GM12878 (cell line): Measurements from ENCODE around the gene TRIM71. TPM values are rescaled to one million over a fixed set of nuclear protein-coding genes. Genes with fewer than 3 reads are reported as not detected.

Experiments
- ATAC-seq: fragments of 200-7000 bp; cut with Tn5 transposase; 3 replicates; pipeline ENCODE4 v1.9.1; 2020; ENCODE audit warnings: mild to moderate bottlenecking, moderate library complexity
- BruUV-seq: library from RNA; stranded (reverse); fragments of 400-500 nt; replicated peaks from 2 replicates; lab custom pipeline; 2021; lab: Mats Ljungman, UMichigan
- CTCF ChIA-PET: fragments of 300-600 bp; sonication (Branson Sonifier 250); formaldehyde crosslinking; extraction: SDS; loops from one replicate; lab custom pipeline; 2021; ENCODE audit warnings: inconsistent platforms; lab: Yijun Ruan, JAX
- POLR2A ChIA-PET: fragments of 350-600 bp; formaldehyde crosslinking; extraction: SDS; loops from one replicate; lab custom pipeline; 2021; ENCODE audit warnings: inconsistent platforms; lab: Charles Lee
- RAD21 ChIA-PET: fragments of 300-600 bp; sonication (Branson Sonifier 250); formaldehyde crosslinking; loops from one replicate; lab custom pipeline; 2023; ENCODE audit warnings: antibody characterized with exemption; ENCODE audit not compliant: unreplicated experiment; lab: Charles Lee
- SMC1A ChIA-PET: fragments of 300-600 bp; sonication (Branson Sonifier 250); formaldehyde crosslinking; loops from one replicate; lab custom pipeline; 2023; ENCODE audit not compliant: unreplicated experiment, uncharacterized antibody; lab: Charles Lee
- DNase-seq: peaks from one replicate; pipeline ENCODE4 v3.0.0-alpha.2; 2011; ENCODE audit warnings: low read depth, low spot score
- FAIRE-seq: peaks from 3 replicates; lab custom pipeline; 2011; peaks lifted over from hg19 to GRCh38; lab: Jason Lieb, UNC
- H2AFZ ChIP-seq: 2 replicates; pipeline ENCODE4 v1.6.0; 2011; ENCODE audit warnings: low read depth, low read length, control low read depth; ENCODE audit not compliant: control insufficient read depth
- H3K27ac ChIP-seq: 2 replicates; pipeline ENCODE4 v1.5.1; 2011; ENCODE audit warnings: control low read depth; ENCODE audit not compliant: control insufficient read depth, insufficient read depth
- H3K27me3 ChIP-seq, 2 experiments: replicated peaks in 1 of 2; 2 replicates each; pipeline versions ENCODE4 v1.6.0 to v1.6.1; 2011; ENCODE audit warnings: low read length in 1 of 2; ENCODE audit not compliant: control insufficient read depth in 2 of 2, insufficient read depth in 2 of 2
- H3K36me3 ChIP-seq, 2 experiments: 2 replicates each; pipeline ENCODE4 v1.5.1; 2011; ENCODE audit warnings: low read length in 1 of 2; ENCODE audit not compliant: control insufficient read depth in 2 of 2, insufficient read depth in 2 of 2
- H3K4me1 ChIP-seq: 2 replicates; pipeline ENCODE4 v1.6.1; 2011; ENCODE audit warnings: mild to moderate bottlenecking, low read length, moderate library complexity, mixed read lengths; ENCODE audit not compliant: control insufficient read depth, insufficient read depth
- H3K4me2 ChIP-seq: 2 replicates; pipeline ENCODE4 v1.6.0; 2011; ENCODE audit warnings: control low read depth; ENCODE audit not compliant: control insufficient read depth, insufficient read depth
- H3K4me3 ChIP-seq: fragments of 200-600 bp; sonication (generic); 2 replicates; pipeline ENCODE4 v1.5.1; 2016
- H3K79me2 ChIP-seq: 2 replicates; pipeline ENCODE4 v1.6.0; 2011; ENCODE audit warnings: low read length; ENCODE audit not compliant: control insufficient read depth, insufficient read depth
- H3K9ac ChIP-seq: 2 replicates; pipeline ENCODE4 v1.8.0; 2011; ENCODE audit warnings: low read length, control low read depth, mixed read lengths; ENCODE audit not compliant: control insufficient read depth, insufficient read depth
- H3K9me3 ChIP-seq: replicated peaks from 3 replicates; pipeline ENCODE4 v1.5.1; 2011; ENCODE audit warnings: mild to moderate bottlenecking, low read length; ENCODE audit not compliant: control insufficient read depth, insufficient read depth
- H4K20me1 ChIP-seq: 2 replicates; pipeline ENCODE4 v1.6.0; 2011; ENCODE audit not compliant: control insufficient read depth, insufficient read depth
- LARP7 ChIP-seq: fragments of 450-650 bp; IDR thresholded peaks from 2 replicates; pipeline ENCODE4 v1.6.1; 2017; ENCODE audit warnings: mild to moderate bottlenecking
- MTA3 ChIP-seq: IDR thresholded peaks from 2 replicates; pipeline ENCODE4 v1.6.1; 2012; ENCODE audit warnings: low read length, inconsistent platforms, borderline replicate concordance
- WGBS: methylation state at CpG from one replicate; pipeline ENCODE4 v1.1.6; 2016; ENCODE audit warnings: low lambda C conversion rate; ENCODE audit not compliant: insufficient replicate concordance, insufficient coverage; ENCODE audit errors: missing lambda C conversion rate; 5-methylcytosine and 5-hydroxymethylcytosine counted together
- in situ Hi-C: fragments of 300-500 bp; cut with MboI; formaldehyde crosslinking; loops from 9 replicates; pipeline ENCODE4 v1.14.3; 2018; ENCODE audit warnings: mixed read lengths
- intact Hi-C: fragments of 100-400 bp; cut with micrococcal nuclease; formaldehyde crosslinking; loops from one replicate; pipeline ENCODE4 v1.14.2; 2022; ENCODE audit not compliant: unreplicated experiment
- polyA plus RNA-seq, 11 experiments: library from polyadenylated mRNA; depleted of rRNA in 4 of 11; unstranded in 6 of 11; stranded (reverse) in 5 of 11; fragments of >200 nt; fragmentation: Nextera tagmentation in 4 of 11; fragmentation: Illumina TruSeq in 1 of 11; extraction: Ambion mirVana in 4 of 11; extraction: Trizol in 1 of 11; gene quantifications; 1 replicate in 1 of 11; 2 replicates in 10 of 11; pipeline versions ENCODE4 v1.2.1 to v1.2.3, GENCODE V29; 2011 to 2016; ENCODE audit warnings: inconsistent platforms in 2 of 11, missing spikeins in 2 of 11, low read depth in 1 of 11
- total RNA-seq, 4 experiments: library from RNA; depleted of rRNA in 3 of 4; stranded (reverse); fragments of >200 nt in 3 of 4; fragmentation: Illumina TruSeq in 1 of 4; extraction: Trizol in 1 of 4; gene quantifications; 2 replicates each; pipeline versions ENCODE4 v1.2.1 to v1.2.3, GENCODE V29; 2013 to 2021
- TF ChIP-seq, protein P1 (sequence below): IDR thresholded peaks from 2 replicates; pipeline ENCODE4 v1.6.1; 2012; ENCODE audit warnings: low read length, inconsistent platforms
- TF ChIP-seq, protein P2 (sequence below): fragments of 450-650 bp; IDR thresholded peaks from 2 replicates; pipeline ENCODE4 v1.6.1; 2017; ENCODE audit warnings: mild to moderate bottlenecking, low read depth, inconsistent platforms; ENCODE audit not compliant: poor library complexity, severe bottlenecking
- TF ChIP-seq, protein P3 (sequence below): fragments of 450-650 bp; IDR thresholded peaks from 2 replicates; pipeline ENCODE4 v1.6.1; 2016; ENCODE audit warnings: mild to moderate bottlenecking
- TF ChIP-seq, protein P4 (sequence below): fragments of 450-650 bp; IDR thresholded peaks from 2 replicates; pipeline ENCODE4 v1.6.1; 2017; ENCODE audit warnings: mild to moderate bottlenecking, moderate library complexity

Gene TRIM71
- total and polyA plus RNA-seq, 10 of the 15 experiments (the other 5 are each of a cell fraction or from before 2014, with no cell fraction given): 0.02 to 1.8 (median 0.16) TPM

DNA sequence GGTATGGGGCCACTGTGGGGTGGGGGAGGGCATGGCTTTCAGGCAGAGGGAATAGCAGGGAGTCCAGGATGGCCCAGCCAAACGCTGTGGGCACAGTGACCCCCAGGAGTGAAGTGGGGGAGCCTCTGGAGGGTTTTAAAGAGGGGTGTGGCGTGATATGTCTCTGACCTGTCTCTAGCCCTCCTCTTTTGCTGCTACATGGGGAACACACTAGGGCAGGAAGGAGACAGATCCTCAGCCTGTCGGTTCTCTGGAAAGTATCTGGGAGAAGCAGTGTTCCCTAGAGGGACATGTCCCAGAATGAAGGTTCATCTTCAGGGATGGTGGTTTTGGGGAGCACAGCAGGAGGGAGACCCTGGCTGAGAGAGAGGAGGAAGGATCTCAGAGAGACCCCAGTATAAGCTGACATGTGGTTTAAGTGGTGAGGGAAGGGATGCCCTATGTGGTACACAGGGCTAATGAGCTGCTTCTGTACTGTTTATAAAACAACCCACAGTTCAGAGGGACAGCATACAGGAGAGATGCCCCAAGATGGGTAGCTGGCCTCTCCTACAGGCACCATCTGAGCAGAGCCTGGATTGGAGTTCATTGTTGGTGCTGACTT is 37.7 kb downstream of the TRIM71 start (continued):
- TF ChIP-seq, protein P1, sequence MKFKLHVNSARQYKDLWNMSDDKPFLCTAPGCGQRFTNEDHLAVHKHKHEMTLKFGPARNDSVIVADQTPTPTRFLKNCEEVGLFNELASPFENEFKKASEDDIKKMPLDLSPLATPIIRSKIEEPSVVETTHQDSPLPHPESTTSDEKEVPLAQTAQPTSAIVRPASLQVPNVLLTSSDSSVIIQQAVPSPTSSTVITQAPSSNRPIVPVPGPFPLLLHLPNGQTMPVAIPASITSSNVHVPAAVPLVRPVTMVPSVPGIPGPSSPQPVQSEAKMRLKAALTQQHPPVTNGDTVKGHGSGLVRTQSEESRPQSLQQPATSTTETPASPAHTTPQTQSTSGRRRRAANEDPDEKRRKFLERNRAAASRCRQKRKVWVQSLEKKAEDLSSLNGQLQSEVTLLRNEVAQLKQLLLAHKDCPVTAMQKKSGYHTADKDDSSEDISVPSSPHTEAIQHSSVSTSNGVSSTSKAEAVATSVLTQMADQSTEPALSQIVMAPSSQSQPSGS: no peak
- TF ChIP-seq LARP7: no peak
- TF ChIP-seq, protein P2, sequence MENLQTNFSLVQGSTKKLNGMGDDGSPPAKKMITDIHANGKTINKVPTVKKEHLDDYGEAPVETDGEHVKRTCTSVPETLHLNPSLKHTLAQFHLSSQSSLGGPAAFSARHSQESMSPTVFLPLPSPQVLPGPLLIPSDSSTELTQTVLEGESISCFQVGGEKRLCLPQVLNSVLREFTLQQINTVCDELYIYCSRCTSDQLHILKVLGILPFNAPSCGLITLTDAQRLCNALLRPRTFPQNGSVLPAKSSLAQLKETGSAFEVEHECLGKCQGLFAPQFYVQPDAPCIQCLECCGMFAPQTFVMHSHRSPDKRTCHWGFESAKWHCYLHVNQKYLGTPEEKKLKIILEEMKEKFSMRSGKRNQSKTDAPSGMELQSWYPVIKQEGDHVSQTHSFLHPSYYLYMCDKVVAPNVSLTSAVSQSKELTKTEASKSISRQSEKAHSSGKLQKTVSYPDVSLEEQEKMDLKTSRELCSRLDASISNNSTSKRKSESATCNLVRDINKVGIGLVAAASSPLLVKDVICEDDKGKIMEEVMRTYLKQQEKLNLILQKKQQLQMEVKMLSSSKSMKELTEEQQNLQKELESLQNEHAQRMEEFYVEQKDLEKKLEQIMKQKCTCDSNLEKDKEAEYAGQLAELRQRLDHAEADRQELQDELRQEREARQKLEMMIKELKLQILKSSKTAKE: no peak
- TF ChIP-seq, protein P3, sequence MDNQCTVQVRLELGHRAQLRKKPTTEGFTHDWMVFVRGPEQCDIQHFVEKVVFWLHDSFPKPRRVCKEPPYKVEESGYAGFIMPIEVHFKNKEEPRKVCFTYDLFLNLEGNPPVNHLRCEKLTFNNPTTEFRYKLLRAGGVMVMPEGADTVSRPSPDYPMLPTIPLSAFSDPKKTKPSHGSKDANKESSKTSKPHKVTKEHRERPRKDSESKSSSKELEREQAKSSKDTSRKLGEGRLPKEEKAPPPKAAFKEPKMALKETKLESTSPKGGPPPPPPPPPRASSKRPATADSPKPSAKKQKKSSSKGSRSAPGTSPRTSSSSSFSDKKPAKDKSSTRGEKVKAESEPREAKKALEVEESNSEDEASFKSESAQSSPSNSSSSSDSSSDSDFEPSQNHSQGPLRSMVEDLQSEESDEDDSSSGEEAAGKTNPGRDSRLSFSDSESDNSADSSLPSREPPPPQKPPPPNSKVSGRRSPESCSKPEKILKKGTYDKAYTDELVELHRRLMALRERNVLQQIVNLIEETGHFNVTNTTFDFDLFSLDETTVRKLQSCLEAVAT: no peak

DNA sequence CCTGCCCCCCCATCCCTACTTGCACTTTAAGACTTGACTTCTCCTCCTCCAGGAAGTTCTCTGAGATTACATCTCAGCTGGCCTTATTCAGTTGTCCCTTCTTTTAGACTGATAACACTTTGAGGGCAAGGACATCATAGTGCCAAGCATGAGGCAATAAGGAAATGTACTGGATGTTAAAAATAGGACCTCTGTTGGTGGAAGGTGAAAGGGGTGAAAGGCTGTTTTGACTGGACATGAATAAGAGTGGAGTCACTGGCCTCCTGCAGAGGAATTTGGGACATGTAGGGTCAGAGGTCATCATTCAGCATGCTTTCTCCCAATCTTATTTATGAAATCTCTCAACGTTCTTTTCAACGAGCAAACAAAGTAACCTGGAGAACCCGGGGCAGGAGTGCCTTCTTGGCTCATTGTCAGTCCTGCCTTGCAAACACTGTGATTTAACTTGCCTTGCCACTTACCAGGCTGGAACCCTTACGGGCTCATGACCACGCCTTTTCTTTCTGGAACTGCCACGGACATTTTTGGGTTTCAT is 38.6 kb downstream of the TRIM71 start:
- POLR2A ChIA-PET: no interaction called here
- no peaks in the 10 kb centered on the region for H4K20me1 ChIP-seq
- no peak overlapping the region for H3K4me3 ChIP-seq
- no peak overlapping the region for H3K4me2 ChIP-seq
- ATAC-seq (no peak), DNase-seq (no peak), FAIRE-seq (no peak)
- intact Hi-C loops (no loop called here), in situ Hi-C loops (no loop called here)
- CTCF ChIA-PET: no interaction called here
- H3K27me3 ChIP-seq: peaks cover 0 to 1% of the 10 kb centered on the region in 2 experiments; a peak in 1 of 4 replicates
- BruUV-seq: no TSS peak
- H3K27ac ChIP-seq: no peak overlapping the region
- SMC1A ChIA-PET: interaction anchor here (0.6 to 0.9 kb wide), 2 partner anchors 12 to 14 kb away, joined by 3 to 4 read pairs; no protein-coding TSS in a partner anchor
- H3K36me3 ChIP-seq: no peaks in the 10 kb centered on the region
- no peak overlapping the region for H3K9ac ChIP-seq
- 41% methylated on average over 6 of the region's 6 CpGs for WGBS
- H3K79me2 ChIP-seq: no peaks in the 10 kb centered on the region
- H3K4me1 ChIP-seq: no peaks in the 10 kb centered on the region
- RAD21 ChIA-PET: no interaction called here
- no peaks in the 10 kb centered on the region for H3K9me3 ChIP-seq
- H2AFZ ChIP-seq: no peak overlapping the region
- TF ChIP-seq, protein P1: no peak
- TF ChIP-seq, protein P4, sequence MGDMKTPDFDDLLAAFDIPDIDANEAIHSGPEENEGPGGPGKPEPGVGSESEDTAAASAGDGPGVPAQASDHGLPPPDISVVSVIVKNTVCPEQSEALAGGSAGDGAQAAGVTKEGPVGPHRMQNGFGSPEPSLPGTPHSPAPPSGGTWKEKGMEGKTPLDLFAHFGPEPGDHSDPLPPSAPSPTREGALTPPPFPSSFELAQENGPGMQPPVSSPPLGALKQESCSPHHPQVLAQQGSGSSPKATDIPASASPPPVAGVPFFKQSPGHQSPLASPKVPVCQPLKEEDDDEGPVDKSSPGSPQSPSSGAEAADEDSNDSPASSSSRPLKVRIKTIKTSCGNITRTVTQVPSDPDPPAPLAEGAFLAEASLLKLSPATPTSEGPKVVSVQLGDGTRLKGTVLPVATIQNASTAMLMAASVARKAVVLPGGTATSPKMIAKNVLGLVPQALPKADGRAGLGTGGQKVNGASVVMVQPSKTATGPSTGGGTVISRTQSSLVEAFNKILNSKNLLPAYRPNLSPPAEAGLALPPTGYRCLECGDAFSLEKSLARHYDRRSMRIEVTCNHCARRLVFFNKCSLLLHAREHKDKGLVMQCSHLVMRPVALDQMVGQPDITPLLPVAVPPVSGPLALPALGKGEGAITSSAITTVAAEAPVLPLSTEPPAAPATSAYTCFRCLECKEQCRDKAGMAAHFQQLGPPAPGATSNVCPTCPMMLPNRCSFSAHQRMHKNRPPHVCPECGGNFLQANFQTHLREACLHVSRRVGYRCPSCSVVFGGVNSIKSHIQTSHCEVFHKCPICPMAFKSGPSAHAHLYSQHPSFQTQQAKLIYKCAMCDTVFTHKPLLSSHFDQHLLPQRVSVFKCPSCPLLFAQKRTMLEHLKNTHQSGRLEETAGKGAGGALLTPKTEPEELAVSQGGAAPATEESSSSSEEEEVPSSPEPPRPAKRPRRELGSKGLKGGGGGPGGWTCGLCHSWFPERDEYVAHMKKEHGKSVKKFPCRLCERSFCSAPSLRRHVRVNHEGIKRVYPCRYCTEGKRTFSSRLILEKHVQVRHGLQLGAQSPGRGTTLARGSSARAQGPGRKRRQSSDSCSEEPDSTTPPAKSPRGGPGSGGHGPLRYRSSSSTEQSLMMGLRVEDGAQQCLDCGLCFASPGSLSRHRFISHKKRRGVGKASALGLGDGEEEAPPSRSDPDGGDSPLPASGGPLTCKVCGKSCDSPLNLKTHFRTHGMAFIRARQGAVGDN: no peak
- no peak for TF ChIP-seq LARP7
- TF ChIP-seq MTA3: no peak
